ENCODE results near the gene RUNX1. TPM values are rescaled to one million over a fixed set of nuclear protein-coding genes. Genes with fewer than 3 reads are reported as not detected.

RUNX1 gene
- total RNA-seq, 1 donor from 2014 or later = 92.1 TPM

GRCh38 chr21:34813266-34813894 lies 235.7 kb downstream of the RUNX1 start:
- intact Hi-C loops (cut with micrococcal nuclease) = no loop called here
- ChIA-PET CTCF (no interaction called here), POLR2A (interaction anchor here (0.6 kb wide), 1 partner anchor 1302 kb away, joined by 5 read pairs; no protein-coding TSS in a partner anchor)
- Mint-ChIP-seq H3K27ac (no peak overlapping the region), H3K4me3 (no peak overlapping the region), H3K36me3 (ENCODE audit: low read depth) (peaks cover 66% of the 10 kb centered on the region), H3K9me3 (no peaks in the 10 kb centered on the region), H3K27me3 (no peaks in the 10 kb centered on the region), H3K4me1 (peaks cover 13% of the 10 kb centered on the region)
- ATAC-seq (ENCODE audit: low read depth) (no peak), DNase-seq (no peak)
- TF ChIP-seq, protein P1, sequence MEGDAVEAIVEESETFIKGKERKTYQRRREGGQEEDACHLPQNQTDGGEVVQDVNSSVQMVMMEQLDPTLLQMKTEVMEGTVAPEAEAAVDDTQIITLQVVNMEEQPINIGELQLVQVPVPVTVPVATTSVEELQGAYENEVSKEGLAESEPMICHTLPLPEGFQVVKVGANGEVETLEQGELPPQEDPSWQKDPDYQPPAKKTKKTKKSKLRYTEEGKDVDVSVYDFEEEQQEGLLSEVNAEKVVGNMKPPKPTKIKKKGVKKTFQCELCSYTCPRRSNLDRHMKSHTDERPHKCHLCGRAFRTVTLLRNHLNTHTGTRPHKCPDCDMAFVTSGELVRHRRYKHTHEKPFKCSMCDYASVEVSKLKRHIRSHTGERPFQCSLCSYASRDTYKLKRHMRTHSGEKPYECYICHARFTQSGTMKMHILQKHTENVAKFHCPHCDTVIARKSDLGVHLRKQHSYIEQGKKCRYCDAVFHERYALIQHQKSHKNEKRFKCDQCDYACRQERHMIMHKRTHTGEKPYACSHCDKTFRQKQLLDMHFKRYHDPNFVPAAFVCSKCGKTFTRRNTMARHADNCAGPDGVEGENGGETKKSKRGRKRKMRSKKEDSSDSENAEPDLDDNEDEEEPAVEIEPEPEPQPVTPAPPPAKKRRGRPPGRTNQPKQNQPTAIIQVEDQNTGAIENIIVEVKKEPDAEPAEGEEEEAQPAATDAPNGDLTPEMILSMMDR (IDR thresholded peaks at IDR 0.05) = no peak

GRCh38 chr21:34812504-34813265 lies 236.4 kb downstream of the RUNX1 start:
- Mint-ChIP-seq H3K4me3 (no peak overlapping the region), H3K4me1 (peaks cover 20% of the 10 kb centered on the region), H3K27ac (peak overlapping the region; percentile 39), H3K9me3 (no peaks in the 10 kb centered on the region), H3K36me3 (ENCODE audit: low read depth) (peaks cover 70% of the 10 kb centered on the region), H3K27me3 (no peaks in the 10 kb centered on the region)
- ATAC-seq (ENCODE audit: low read depth) (no peak), DNase-seq (no peak)
- intact Hi-C loops (cut with micrococcal nuclease) = no loop called here
- CTCF ChIA-PET = no interaction called here
- POLR2A ChIA-PET = interaction anchor here (0.6 kb wide), 1 partner anchor 1303 kb away, joined by 5 read pairs; no protein-coding TSS in a partner anchor
- TF ChIP-seq, protein P1 (IDR thresholded peaks at IDR 0.05) = no peak

DNA sequence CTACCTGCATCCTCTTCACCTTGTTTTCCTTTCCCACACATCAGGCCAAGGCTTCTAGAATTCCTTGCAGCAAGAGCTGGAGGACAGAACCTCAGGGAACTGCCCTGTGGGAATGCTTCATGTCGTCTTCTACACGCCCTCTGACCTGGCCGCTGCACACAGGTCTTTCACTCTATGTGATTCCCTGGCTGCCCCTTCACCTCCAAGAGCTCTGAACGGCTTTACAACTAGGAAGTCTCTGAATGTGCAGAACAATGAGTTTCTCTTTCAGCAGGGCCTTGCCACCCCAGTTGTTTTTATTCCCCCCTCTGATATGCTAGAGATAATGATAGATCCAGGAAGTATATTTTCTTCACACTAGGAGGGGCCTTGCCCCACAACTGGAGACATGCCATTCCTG lies 237.7 kb downstream of the RUNX1 start:
- intact Hi-C loops (cut with micrococcal nuclease) = no loop called here
- no peak overlapping the region for H3K27ac Mint-ChIP-seq
- peaks cover 66% of the 10 kb centered on the region for H3K36me3 Mint-ChIP-seq (ENCODE audit: low read depth)

GRCh38 chr21:34810786-34811185 lies 238.3 kb downstream of the RUNX1 start:
- POLR2A ChIA-PET = interaction anchor here (0.7 kb wide), 1 partner anchor 77 kb away, joined by 3 read pairs; no protein-coding TSS in a partner anchor
- Mint-ChIP-seq H3K27ac (no peak overlapping the region), H3K27me3 (no peaks in the 10 kb centered on the region), H3K4me3 (no peak overlapping the region), H3K9me3 (no peaks in the 10 kb centered on the region), H3K36me3 (ENCODE audit: low read depth) (peaks cover 64% of the 10 kb centered on the region), H3K4me1 (peaks cover 32% of the 10 kb centered on the region)
- CTCF ChIA-PET = no interaction called here
- DNase-seq (no peak), ATAC-seq (ENCODE audit: low read depth) (no peak)
- TF ChIP-seq, protein P1 (IDR thresholded peaks at IDR 0.05) = no peak
- intact Hi-C loops (cut with micrococcal nuclease) = no loop called here

More for the DNA sequence above, 237.7 kb downstream of the RUNX1 start:
- Mint-ChIP-seq H3K9me3 (no peaks in the 10 kb centered on the region), H3K4me1 (peaks cover 30% of the 10 kb centered on the region), H3K4me3 (no peak overlapping the region), H3K27me3 (no peaks in the 10 kb centered on the region)
- ChIA-PET POLR2A (interaction anchor here (0.7 kb wide), 1 partner anchor 77 kb away, joined by 3 read pairs; no protein-coding TSS in a partner anchor), CTCF (no interaction called here)
- ATAC-seq (ENCODE audit: low read depth) (no peak), DNase-seq (no peak)
- TF ChIP-seq, protein P1 (IDR thresholded peaks at IDR 0.05) = no peak

GRCh38 chr21:34809822-34810221 lies 239.3 kb downstream of the RUNX1 start:
- H3K27me3 Mint-ChIP-seq = no peaks in the 10 kb centered on the region
- TF ChIP-seq, protein P1 (IDR thresholded peaks at IDR 0.05) = no peak
- no peak for DNase-seq
- ATAC-seq (ENCODE audit: low read depth) = no peak
- POLR2A ChIA-PET = no interaction called here
- H3K27ac Mint-ChIP-seq = no peak overlapping the region
- CTCF ChIA-PET = no interaction called here
- H3K36me3 Mint-ChIP-seq (ENCODE audit: low read depth) = peaks cover 64% of the 10 kb centered on the region
- intact Hi-C loops (cut with micrococcal nuclease) = loop anchor here (5.0 kb wide), 1 partner anchor 57 kb away; no protein-coding TSS in a partner anchor
- H3K9me3 Mint-ChIP-seq = no peaks in the 10 kb centered on the region
- H3K4me1 Mint-ChIP-seq = peaks cover 37% of the 10 kb centered on the region
- H3K4me3 Mint-ChIP-seq = no peak overlapping the region

Data from activated B cell treated with CpG ODN at 0.5 μM for 24 hours (primary cell).